ENCODE data around the gene PGRMC1.
"Not testable (repeated sequence)": the region's sequence is repeated elsewhere in the genome, so short reads cannot be mapped to it uniquely, and the experiment has no call there.

The PGRMC1 gene

DNA sequence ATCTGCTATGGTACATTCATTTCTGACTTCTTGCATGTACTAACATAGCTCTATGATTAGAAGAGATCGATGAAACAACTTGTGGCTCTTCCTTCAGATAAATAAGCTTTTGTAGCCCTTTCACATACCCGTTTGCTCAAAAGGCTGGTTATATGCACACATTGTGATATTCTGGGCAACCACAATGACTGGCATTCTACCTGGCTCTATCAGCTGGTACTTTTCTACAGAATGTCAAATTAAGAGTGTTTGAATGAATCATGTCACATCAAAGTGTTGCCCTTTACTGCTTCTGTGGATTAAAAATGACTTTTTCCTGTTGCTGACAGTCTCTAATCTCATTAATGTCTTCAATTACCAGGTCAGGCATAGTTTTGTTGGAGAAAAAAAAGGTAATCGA lies 11.6 kb downstream of the PGRMC1 start:
- DNase-seq (ENCODE audit: low read depth): no peak
- no peak overlapping the region for H3K4me3 ChIP-seq (replicated peaks; ENCODE audit: low read depth, low read length)
- TF ChIP-seq, protein P1, sequence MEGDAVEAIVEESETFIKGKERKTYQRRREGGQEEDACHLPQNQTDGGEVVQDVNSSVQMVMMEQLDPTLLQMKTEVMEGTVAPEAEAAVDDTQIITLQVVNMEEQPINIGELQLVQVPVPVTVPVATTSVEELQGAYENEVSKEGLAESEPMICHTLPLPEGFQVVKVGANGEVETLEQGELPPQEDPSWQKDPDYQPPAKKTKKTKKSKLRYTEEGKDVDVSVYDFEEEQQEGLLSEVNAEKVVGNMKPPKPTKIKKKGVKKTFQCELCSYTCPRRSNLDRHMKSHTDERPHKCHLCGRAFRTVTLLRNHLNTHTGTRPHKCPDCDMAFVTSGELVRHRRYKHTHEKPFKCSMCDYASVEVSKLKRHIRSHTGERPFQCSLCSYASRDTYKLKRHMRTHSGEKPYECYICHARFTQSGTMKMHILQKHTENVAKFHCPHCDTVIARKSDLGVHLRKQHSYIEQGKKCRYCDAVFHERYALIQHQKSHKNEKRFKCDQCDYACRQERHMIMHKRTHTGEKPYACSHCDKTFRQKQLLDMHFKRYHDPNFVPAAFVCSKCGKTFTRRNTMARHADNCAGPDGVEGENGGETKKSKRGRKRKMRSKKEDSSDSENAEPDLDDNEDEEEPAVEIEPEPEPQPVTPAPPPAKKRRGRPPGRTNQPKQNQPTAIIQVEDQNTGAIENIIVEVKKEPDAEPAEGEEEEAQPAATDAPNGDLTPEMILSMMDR (IDR thresholded peaks at IDR 0.05; ENCODE audit: low read length, missing control alignments): no peak

DNA sequence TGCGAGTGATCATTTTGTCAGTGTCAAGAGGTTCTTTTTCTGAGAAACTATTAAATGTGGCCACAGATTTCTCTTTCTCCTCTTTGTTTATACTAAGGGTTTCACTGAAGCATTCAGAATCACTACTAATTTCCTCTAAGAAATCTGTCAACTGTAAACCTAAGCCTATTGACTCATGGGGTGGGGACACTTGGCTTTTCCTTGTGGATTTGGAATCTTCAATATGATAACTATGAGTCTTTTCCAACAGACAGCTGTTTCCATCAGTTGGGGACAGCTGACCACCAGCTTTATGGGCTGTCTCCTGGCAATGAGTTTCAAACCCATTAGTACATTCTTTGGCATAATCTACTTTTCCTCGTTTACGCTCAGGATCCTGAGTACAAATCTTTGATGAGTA lies 13.8 kb downstream of the PGRMC1 start:
- no peak overlapping the region for H3K4me3 ChIP-seq (replicated peaks; ENCODE audit: low read depth, low read length)
- no peak for DNase-seq (ENCODE audit: low read depth)
- TF ChIP-seq, protein P1 (IDR thresholded peaks at IDR 0.05; ENCODE audit: low read length, missing control alignments): no peak

DNA sequence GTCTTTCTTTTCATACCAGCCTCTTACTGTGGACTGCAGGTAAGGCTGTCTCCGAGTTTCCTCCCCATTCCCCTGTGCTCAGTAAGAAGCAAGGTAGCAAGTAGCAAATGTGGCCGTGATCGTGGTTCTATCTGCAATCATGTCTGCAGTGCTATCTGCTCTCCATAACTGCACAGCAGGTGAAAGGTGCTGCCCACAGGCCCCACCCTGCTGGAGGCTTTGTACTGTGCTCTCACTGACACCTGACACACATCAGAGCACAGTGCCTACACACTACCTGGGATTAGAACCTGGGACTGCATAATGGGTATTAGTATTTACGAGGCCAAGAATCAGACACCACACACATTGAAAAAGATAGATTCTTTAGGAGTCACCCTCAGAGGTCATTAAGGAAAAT lies 15.3 kb downstream of the PGRMC1 start:
- DNase-seq (ENCODE audit: low read depth): no peak
- TF ChIP-seq, protein P1 (IDR thresholded peaks at IDR 0.05; ENCODE audit: low read length, missing control alignments): no peak
- H3K4me3 ChIP-seq (replicated peaks; ENCODE audit: low read depth, low read length): no peak overlapping the region

DNA sequence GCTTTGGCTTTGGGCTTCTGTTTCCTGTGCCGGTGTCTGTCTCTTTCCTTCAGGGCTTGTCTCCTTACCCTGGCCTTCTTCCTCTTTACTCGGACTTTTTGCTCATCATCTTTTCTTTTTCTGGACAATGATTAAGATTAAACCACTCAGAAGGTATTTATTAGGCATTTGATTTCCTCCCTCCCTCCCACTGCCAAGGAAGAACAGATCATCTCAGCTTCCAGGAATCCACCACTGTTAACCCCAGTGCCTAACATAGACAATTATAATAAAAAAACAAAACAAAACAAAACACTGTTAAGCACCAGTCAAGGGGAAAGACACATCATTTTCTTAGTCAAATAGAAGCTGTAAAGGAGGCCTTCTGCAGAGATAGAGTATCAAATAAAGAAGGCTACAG lies 16.6 kb downstream of the PGRMC1 start:
- no peak for DNase-seq (ENCODE audit: low read depth)
- H3K4me3 ChIP-seq (replicated peaks; ENCODE audit: low read depth, low read length): no peak overlapping the region
- TF ChIP-seq, protein P1 (IDR thresholded peaks at IDR 0.05; ENCODE audit: low read length, missing control alignments): no peak

DNA sequence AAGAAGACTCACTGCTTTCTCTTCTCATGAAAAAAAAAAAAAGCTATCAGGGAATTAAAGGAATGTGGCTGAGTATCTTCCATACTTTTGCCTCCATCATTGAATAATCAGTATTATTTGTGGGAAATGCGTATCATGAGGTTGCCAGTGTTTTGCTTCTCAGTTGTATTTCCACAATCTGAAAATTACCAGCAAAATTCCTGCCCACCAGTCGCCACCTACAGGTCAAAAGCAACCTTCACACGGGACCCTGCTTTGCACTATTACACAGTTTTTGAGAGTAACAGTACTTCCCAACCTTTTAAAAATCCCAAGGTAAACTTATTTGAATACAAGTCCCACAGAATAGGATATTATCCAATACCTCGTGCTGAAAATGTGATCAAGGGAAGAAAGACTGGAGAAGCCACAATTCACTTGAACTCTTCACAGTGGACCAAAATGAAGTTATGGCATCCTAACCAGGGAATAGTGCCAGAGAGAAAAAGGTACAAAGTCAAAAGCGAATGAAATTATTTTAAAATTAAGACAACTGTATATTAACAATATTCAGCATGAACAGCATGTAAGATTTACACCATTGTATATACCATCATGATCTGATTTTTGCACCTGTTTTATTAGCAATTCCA lies 30.4 kb downstream of the PGRMC1 start:
- no peak overlapping the region for H3K4me3 ChIP-seq (replicated peaks; ENCODE audit: low read depth, low read length)
- TF ChIP-seq, protein P1 (IDR thresholded peaks at IDR 0.05; ENCODE audit: low read length, missing control alignments): peak; percentile 69
- peak; percentile 28 for DNase-seq (ENCODE audit: low read depth)

DNA sequence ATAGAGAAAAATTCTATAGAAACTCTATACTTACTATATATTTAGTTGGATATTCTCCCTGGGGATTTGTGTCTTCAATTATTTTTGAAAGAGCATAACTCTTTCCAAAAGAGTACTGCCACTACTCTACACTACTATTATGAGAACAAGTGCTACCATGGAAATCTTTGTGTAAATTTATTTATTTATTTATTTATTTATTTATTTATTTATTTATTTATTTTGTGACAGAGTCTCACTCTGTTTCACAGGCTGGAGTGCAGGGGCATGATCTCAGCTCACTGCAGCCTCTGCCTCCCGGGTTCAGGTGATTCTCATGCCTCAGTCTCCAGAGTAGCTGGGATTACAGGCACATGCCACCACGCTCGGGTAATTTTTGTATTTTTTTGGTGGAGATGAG lies 31.0 kb downstream of the PGRMC1 start:
- H3K4me3 ChIP-seq (replicated peaks; ENCODE audit: low read depth, low read length); DNase-seq (ENCODE audit: low read depth): not testable (repeated sequence)

DNA sequence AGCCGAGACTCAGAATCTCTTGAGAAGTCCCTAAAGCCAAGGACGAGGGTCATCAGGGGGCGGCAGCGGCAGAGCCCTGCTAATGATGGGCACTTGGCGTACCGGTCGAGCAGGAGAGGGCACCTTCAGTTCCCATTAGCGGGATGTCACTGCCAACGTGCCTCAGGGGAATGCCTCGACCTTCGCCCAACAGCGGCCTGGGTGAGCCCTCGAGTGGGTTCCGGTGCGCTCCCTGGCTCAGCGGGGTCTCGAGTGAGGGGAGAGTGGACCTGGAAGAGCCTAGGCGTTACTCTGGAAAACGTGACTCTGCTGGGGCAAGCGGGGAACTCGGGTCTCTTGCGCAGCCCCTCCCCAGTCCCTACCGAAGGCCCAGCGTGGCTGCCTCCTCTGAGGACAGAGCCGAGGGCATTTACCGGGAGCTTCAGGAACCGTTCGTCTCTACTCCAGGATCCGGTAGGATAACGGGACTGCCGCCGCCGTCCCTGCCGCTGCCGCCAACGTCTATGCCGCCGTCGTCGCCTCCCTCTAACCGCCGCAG lies 36.9 kb downstream of the PGRMC1 start:
- no peak for DNase-seq (ENCODE audit: low read depth)
- no peak overlapping the region for H3K4me3 ChIP-seq (replicated peaks; ENCODE audit: low read depth, low read length)
- TF ChIP-seq, protein P1 (IDR thresholded peaks at IDR 0.05; ENCODE audit: low read length, missing control alignments): no peak

Measured in fibroblast of pulmonary artery (primary cell).